SK-N-SH (cell line): ENCODE data around the gene ETF1. TPM values are rescaled to one million over a fixed set of nuclear protein-coding genes. Genes with fewer than 3 reads are reported as not detected.

Experiments
- CTCF ChIA-PET: fragments of 300-600, 350-600 bp; formaldehyde crosslinking; extraction: SDS; loops from one replicate; lab custom pipeline; 2021; lab: Yijun Ruan, JAX
- POLR2A ChIA-PET: fragments of 350-600 bp; sonication (Branson Sonifier 250); formaldehyde crosslinking; extraction: SDS; loops from one replicate; lab custom pipeline; 2020; ENCODE audit warnings: antibody characterized with exemption, inconsistent platforms; lab: Yijun Ruan, JAX
- DNase-seq: peaks from one replicate; pipeline ENCODE4 v3.0.0; 2012
- H2AFZ ChIP-seq: fragments of 200-600 bp; sonication (generic); 2 replicates; pipeline ENCODE4 v1.8.1; 2016; ENCODE audit warnings: antibody characterized with exemption, mild to moderate bottlenecking, low read depth
- H3F3A ChIP-seq: fragments of 200-600 bp; sonication (generic); replicated peaks from 2 replicates; pipeline ENCODE3; 2016; ENCODE audit warnings: antibody characterized with exemption, mild to moderate bottlenecking; ENCODE audit not compliant: insufficient read depth
- H3K27ac ChIP-seq, 2 experiments: fragments of 200-500 bp in 1 of 2; fragments of 200-600 bp in 1 of 2; sonication (Bioruptor generic) in 1 of 2; sonication (generic), shearing (Covaris generic) in 1 of 2; 2 replicates each; pipeline versions ENCODE4 v1.5.1 to v1.6.1; 2014 to 2016; ENCODE audit warnings: low read depth in 2 of 2, inconsistent platforms in 1 of 2, low read length in 1 of 2, mild to moderate bottlenecking in 1 of 2, mixed read lengths in 1 of 2
- H3K27me3 ChIP-seq: fragments of 200-600 bp; sonication (generic), shearing (Covaris generic); 2 replicates; pipeline ENCODE4 v1.6.1; 2016; ENCODE audit warnings: mixed run types; ENCODE audit not compliant: insufficient read depth
- H3K36me3 ChIP-seq, 2 experiments: fragments of 200-500 bp in 1 of 2; fragments of 200-600 bp in 1 of 2; sonication (Bioruptor generic) in 1 of 2; sonication (generic) in 1 of 2; replicated peaks in 1 of 2; 2 replicates each; pipeline versions ENCODE3 to v1.5.1; 2014 to 2016; ENCODE audit warnings: low read length in 1 of 2, mild to moderate bottlenecking in 1 of 2; ENCODE audit not compliant: insufficient read depth in 2 of 2, control insufficient read depth in 1 of 2
- H3K4me1 ChIP-seq, 2 experiments: fragments of 200-500 bp in 1 of 2; fragments of 200-600 bp in 1 of 2; sonication (Bioruptor generic) in 1 of 2; sonication (generic), shearing (Covaris generic) in 1 of 2; 2 replicates each; pipeline versions ENCODE4 v1.5.1 to v1.6.1; 2014 to 2016; ENCODE audit warnings: low read depth in 1 of 2, low read length in 1 of 2, mixed run types in 1 of 2; ENCODE audit not compliant: insufficient read depth in 2 of 2, control insufficient read depth in 1 of 2
- H3K4me2 ChIP-seq: fragments of 200-600 bp; sonication (generic), shearing (Covaris generic); 2 replicates; pipeline ENCODE4 v1.6.1; 2017; ENCODE audit warnings: mixed run types
- H3K4me3 ChIP-seq, 2 experiments: fragments of 200-500 bp in 1 of 2; fragments of 200-600 bp in 1 of 2; sonication (Bioruptor generic) in 1 of 2; sonication (generic), shearing (Covaris generic) in 1 of 2; 2 replicates each; pipeline versions ENCODE4 v1.5.1 to v1.8.1; 2014 to 2016; ENCODE audit warnings: low read depth in 2 of 2, inconsistent platforms in 1 of 2, low read length in 1 of 2, mild to moderate bottlenecking in 1 of 2, mixed read lengths in 1 of 2, moderate library complexity in 1 of 2
- H3K79me2 ChIP-seq: fragments of 200-600 bp; sonication (generic); 2 replicates; pipeline ENCODE4 v1.8.1; 2017; ENCODE audit warnings: mild to moderate bottlenecking; ENCODE audit not compliant: insufficient read depth
- H3K9ac ChIP-seq: fragments of 200-600 bp; sonication (generic); 2 replicates; pipeline ENCODE4 v1.6.1; 2017; ENCODE audit warnings: mixed run types
- H3K9me2 ChIP-seq: fragments of 200-600 bp; sonication (generic); 2 replicates; pipeline ENCODE4 v1.6.1; 2017; ENCODE audit warnings: mixed run types
- H3K9me3 ChIP-seq: fragments of 200-600 bp; sonication (generic); 2 replicates; pipeline ENCODE4 v1.6.1; 2017; ENCODE audit warnings: mixed run types, mild to moderate bottlenecking, moderate library complexity
- H4K20me1 ChIP-seq: fragments of 200-600 bp; sonication (generic); 2 replicates; pipeline ENCODE4 v1.6.1; 2017; ENCODE audit warnings: mild to moderate bottlenecking, mixed run types; ENCODE audit not compliant: insufficient read depth
- CHD2 ChIP-seq: fragments of 150-350 bp; IDR thresholded peaks from 2 replicates; pipeline ENCODE4 v1.6.1; 2018; ENCODE audit warnings: low read length; ENCODE audit not compliant: partially characterized antibody
- CTCF ChIP-seq: fragments of 200-600 bp; sonication (generic); IDR thresholded peaks from 2 replicates; pipeline ENCODE4 v1.6.1; 2017; ENCODE audit warnings: antibody characterized with exemption, mild to moderate bottlenecking, moderate library complexity
- ELF1 ChIP-seq: IDR thresholded peaks from 2 replicates; pipeline ENCODE4 v1.4.0; 2012
- EZH2phosphoT487 ChIP-seq: fragments of 200-600 bp; sonication (generic); IDR thresholded peaks from 2 replicates; pipeline ENCODE4 v1.6.1; 2017; ENCODE audit warnings: low read depth, mixed run types, mild to moderate bottlenecking, antibody characterized with exemption, moderate library complexity, borderline replicate concordance
- FOXJ3 ChIP-seq: sonication (generic); formaldehyde crosslinking; IDR thresholded peaks from 2 replicates; pipeline ENCODE4 v1.5.1; 2020; ENCODE audit warnings: mild to moderate bottlenecking, missing genetic modification reagents
- IRF3 ChIP-seq: fragments of 150-350 bp; IDR thresholded peaks from 2 replicates; pipeline ENCODE4 v1.6.1; 2016; ENCODE audit warnings: mild to moderate bottlenecking, low read depth, low read length
- JUND ChIP-seq: IDR thresholded peaks from 2 replicates; pipeline ENCODE4 v1.4.0; 2012
- MAX ChIP-seq: IDR thresholded peaks from 2 replicates; pipeline ENCODE4 v1.4.0; 2012; ENCODE audit warnings: low read depth
- MXI1 ChIP-seq: IDR thresholded peaks from 2 replicates; pipeline ENCODE4 v1.6.1; 2012; ENCODE audit warnings: mild to moderate bottlenecking, low read depth, low read length, improper control_type of control experiment
- NRF1 ChIP-seq: IDR thresholded peaks from 2 replicates; pipeline ENCODE4 v1.6.1; 2012; ENCODE audit warnings: low read depth, mild to moderate bottlenecking, low read length
- POLR2AphosphoS5 ChIP-seq: IDR thresholded peaks from 2 replicates; pipeline ENCODE4 v1.6.1; 2012; ENCODE audit warnings: low read depth, low read length
- RAD21 ChIP-seq: IDR thresholded peaks from 2 replicates; pipeline ENCODE4 v1.6.1; 2012; ENCODE audit warnings: mild to moderate bottlenecking, low read length
- RCOR1 ChIP-seq: fragments of 150-350 bp; IDR thresholded peaks from 2 replicates; pipeline ENCODE4 v1.6.1; 2017; ENCODE audit warnings: antibody characterized with exemption, low read length
- REST ChIP-seq: IDR thresholded peaks from 2 replicates; pipeline ENCODE4 v1.6.1; 2012; ENCODE audit warnings: mild to moderate bottlenecking, low read depth, low read length, moderate library complexity
- RXRA ChIP-seq: IDR thresholded peaks from 2 replicates; pipeline ENCODE4 v1.4.0; 2012; ENCODE audit warnings: low read depth, mild to moderate bottlenecking, borderline replicate concordance
- SIN3A ChIP-seq: IDR thresholded peaks from 2 replicates; pipeline ENCODE4 v1.6.1; 2012; ENCODE audit warnings: low read depth, mild to moderate bottlenecking, low read length, moderate library complexity, borderline replicate concordance
- SMC3 ChIP-seq: IDR thresholded peaks from 2 replicates; pipeline ENCODE4 v1.6.1; 2012; ENCODE audit warnings: low read depth, low read length, improper control_type of control experiment
- USF2 ChIP-seq: fragments of 150-350 bp; IDR thresholded peaks from 2 replicates; pipeline ENCODE4 v1.6.1; 2017; ENCODE audit warnings: antibody characterized with exemption, low read length, low read depth, borderline replicate concordance
- YY1 ChIP-seq: IDR thresholded peaks from 2 replicates; pipeline ENCODE4 v1.4.0; 2012; ENCODE audit warnings: low read depth, mild to moderate bottlenecking
- WGBS: methylation state at CpG from one replicate; pipeline ENCODE4 v1.1.6; 2017; ENCODE audit warnings: low lambda C conversion rate; 5-methylcytosine and 5-hydroxymethylcytosine counted together
- polyA plus RNA-seq, 3 experiments: library from polyadenylated mRNA; depleted of rRNA; stranded (reverse); fragments of >200 nt; gene quantifications; 2 replicates each; pipeline ENCODE4 v1.2.3, GENCODE V29; 2012

Gene ETF1
- polyA plus RNA-seq, 1 of the 3 experiments (the other 2 are of a cell fraction): 36.7 TPM

DNA sequence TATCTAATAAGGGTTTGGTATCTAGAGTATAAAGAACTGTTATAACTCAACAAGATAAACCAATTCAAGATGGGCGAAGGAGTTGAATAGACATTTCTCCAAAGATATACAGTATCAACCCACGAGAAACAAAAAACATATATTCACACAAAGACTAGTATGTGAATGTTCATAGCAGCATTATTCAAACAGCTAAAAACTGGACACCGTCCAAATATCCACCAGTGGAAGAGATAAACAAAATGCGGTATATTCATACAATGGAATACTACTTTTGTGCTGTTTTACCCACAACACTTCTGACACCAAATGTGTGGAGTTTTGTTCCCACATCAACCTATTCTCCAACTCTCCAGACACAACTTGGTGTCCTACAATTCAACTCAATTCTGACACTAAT is 44.7 kb downstream of the ETF1 start:
- Histone ChIP-seq H3K9me3 (no peaks in the 10 kb centered on the region), H3K36me3 (no peaks in the 10 kb centered on the region), H3K4me2 (no peak overlapping the region), H3K4me3 (no peak overlapping the region), H3K4me1 (peaks cover 0 to 5% of the 10 kb centered on the region in 2 experiments; a peak in 1 of 4 replicates)
- WGBS: 61% methylated on average over 4 of the region's 4 CpGs
- no peak for TF ChIP-seq EZH2phosphoT487
- TF ChIP-seq POLR2AphosphoS5: no peak
- TF ChIP-seq USF2: no peak
- no peak for TF ChIP-seq NRF1
- TF ChIP-seq REST: no peak
- TF ChIP-seq, all 33 proteins: peak for 0
- H2AFZ ChIP-seq: no peak overlapping the region
- H3F3A ChIP-seq: peaks cover 2% of the 10 kb centered on the region
- no peaks in the 10 kb centered on the region for H3K79me2 ChIP-seq
- no peak for DNase-seq
- no peaks in the 10 kb centered on the region for H3K27me3 ChIP-seq
- CTCF ChIA-PET: interaction anchor here (0.5 to 11.7 kb wide), 4 partner anchors 11 to 49 kb away, joined by 3 to 196 read pairs (median 85); partner anchors contain the start of gene EGR1
- H3K9ac ChIP-seq: no peak overlapping the region
- POLR2A ChIA-PET: no interaction called here
- no peaks in the 10 kb centered on the region for H3K9me2 ChIP-seq
- H4K20me1 ChIP-seq: no peaks in the 10 kb centered on the region
- no peak overlapping the region for H3K27ac ChIP-seq

- no peak overlapping the region for H2AFZ ChIP-seq
- ChIA-PET POLR2A (no interaction called here), CTCF (interaction anchor here (1.3 to 11.7 kb wide), 4 partner anchors 8 to 143 kb away, joined by 3 to 196 read pairs (median 21); partner anchors contain the start of genes EGR1 and KDM3B)
- no peaks in the 10 kb centered on the region for H3K9me3 ChIP-seq
- no peak overlapping the region for H3K9ac ChIP-seq
- H4K20me1 ChIP-seq: no peaks in the 10 kb centered on the region
- no peak overlapping the region for H3K4me3 ChIP-seq
- H3K27me3 ChIP-seq: no peaks in the 10 kb centered on the region
- no peaks in the 10 kb centered on the region for H3K9me2 ChIP-seq
- DNase-seq: no peak
- no peaks in the 10 kb centered on the region for H3K36me3 ChIP-seq
- no peak overlapping the region for H3K4me2 ChIP-seq
- no peaks in the 10 kb centered on the region for H3K79me2 ChIP-seq
- WGBS: 75% methylated on average over 7 of the region's 7 CpGs
- peaks cover 6 to 30% of the 10 kb centered on the region in 2 experiments; a peak in 2 of 4 replicates for H3K4me1 ChIP-seq
- peaks cover 4% of the 10 kb centered on the region for H3F3A ChIP-seq
- H3K27ac ChIP-seq: no peak overlapping the region
- no peak for TF ChIP-seq CTCF
- no peak for TF ChIP-seq YY1
- no peak for TF ChIP-seq RXRA
- no peak for TF ChIP-seq IRF3
- TF ChIP-seq JUND: no peak
- TF ChIP-seq FOXJ3 (CRISPR knock-in tag): no peak
- TF ChIP-seq CHD2: no peak
- TF ChIP-seq POLR2AphosphoS5: no peak
- TF ChIP-seq MAX: no peak
- TF ChIP-seq RCOR1: no peak
- TF ChIP-seq ELF1: no peak
- no peak for TF ChIP-seq MXI1
- TF ChIP-seq SMC3: no peak
- TF ChIP-seq SIN3A: no peak
- TF ChIP-seq RAD21: no peak
These were observed 47.7 kb downstream of the ETF1 start for GRCh38 chr5:138495351-138495750.
